Thyroid gland (tissue), 4 donors: Measurements from ENCODE around the gene SERINC1.

ENCODE experiments used
- CTCF ChIP-seq, 6 experiments: fragments of 200-600 bp in 3 of 6; fragments of 450-650 bp in 3 of 6; sonication (generic) in 3 of 6; IDR thresholded peaks; one replicate each; pipeline ENCODE4 v1.5.1; 2016 to 2019; ENCODE audit warnings: antibody characterized with exemption in 6 of 6, mild to moderate bottlenecking in 2 of 6, inconsistent platforms in 1 of 6, moderate library complexity in 1 of 6
- POLR2A ChIP-seq, 2 donors: fragments of 450-650 bp; IDR thresholded peaks; one replicate each; pipeline ENCODE4 v1.6.1; 2017; ENCODE audit warnings: antibody characterized with exemption in 2 of 2, mild to moderate bottlenecking in 2 of 2, moderate library complexity in 1 of 2

- TF ChIP-seq CTCF (IDR thresholded peaks at IDR 0.05) (no peak), POLR2A (IDR thresholded peaks at IDR 0.05) (no peak)
These were observed 19.0 kb upstream of the SERINC1 start for GRCh38 chr6:122490607-122491006.
